Astrocyte of the spinal cord (primary cell): ENCODE data around the gene NPC1.
"Not testable (repeated sequence)": the region's sequence is repeated elsewhere in the genome, so short reads cannot be mapped to it uniquely, and the experiment has no call there.

ENCODE experiments used
- DNase-seq: peaks from one replicate; pipeline ENCODE4 v3.0.0; 2011; ENCODE audit warnings: low read depth, low spot score
- H3K4me3 ChIP-seq: 2 replicates; pipeline ENCODE4 v1.5.1; 2011; ENCODE audit warnings: low read depth, mild to moderate bottlenecking, low read length, moderate library complexity
- CTCF ChIP-seq: IDR thresholded peaks from 2 replicates; pipeline ENCODE4 v1.5.1; 2012; ENCODE audit warnings: low read depth, mild to moderate bottlenecking, low read length, inconsistent platforms
- in situ Hi-C: cut with HindIII; loops from 2 replicates; pipeline ENCODE4 v1.10.0; 2017; ENCODE audit warnings: low sequenced_read_pairs

Gene NPC1

GRCh38 chr18:23619388-23619881 is 33.1 kb upstream of the NPC1 start:
- no peak for TF ChIP-seq CTCF
- H3K4me3 ChIP-seq: peak overlapping the region; percentile 42
- in situ Hi-C loops: no loop called here
- DNase-seq: peak; percentile 10

GRCh38 chr18:23618862-23619387 is 32.6 kb upstream of the NPC1 start:
- peak overlapping the region; percentile 42 for H3K4me3 ChIP-seq
- peak; percentile 15 for TF ChIP-seq CTCF
- DNase-seq: no peak
- in situ Hi-C loops: no loop called here

- no peak for TF ChIP-seq CTCF
- DNase-seq: no peak
- no peak overlapping the region for H3K4me3 ChIP-seq
- in situ Hi-C loops: no loop called here
These were observed 31.2 kb upstream of the NPC1 start for GRCh38 chr18:23617412-23618014.

- no peak for TF ChIP-seq CTCF
- no peak for DNase-seq
- H3K4me3 ChIP-seq: no peak overlapping the region
- in situ Hi-C loops: no loop called here
These were observed 30.0 kb upstream of the NPC1 start for GRCh38 chr18:23616258-23616657.

GRCh38 chr18:23614891-23615290 is 28.6 kb upstream of the NPC1 start:
- TF ChIP-seq CTCF: no peak
- no peak for DNase-seq
- in situ Hi-C loops: no loop called here
- no peak overlapping the region for H3K4me3 ChIP-seq

GRCh38 chr18:23614413-23614812 is 28.1 kb upstream of the NPC1 start:
- DNase-seq: no peak
- no peak overlapping the region for H3K4me3 ChIP-seq
- no peak for TF ChIP-seq CTCF
- in situ Hi-C loops: no loop called here

GRCh38 chr18:23613091-23613475 is 26.8 kb upstream of the NPC1 start:
- DNase-seq, H3K4me3 ChIP-seq, in situ Hi-C loops: not testable (repeated sequence)
